22Rv1 (cell line): ENCODE measurements around the gene TMEM208.

ENCODE experiments used
- H3K27ac ChIP-seq: fragments of 450-650 bp; 2 replicates; pipeline ENCODE4 v1.5.1; 2017
- ZFX ChIP-seq: fragments of 450-650 bp; IDR thresholded peaks from 2 replicates; pipeline ENCODE4 v1.6.1; 2017; ENCODE audit warnings: antibody characterized with exemption, borderline replicate concordance
- TF ChIP-seq, protein P1 (sequence below): fragments of 450-650 bp; IDR thresholded peaks from 2 replicates; pipeline ENCODE4 v1.5.1; 2017; ENCODE audit warnings: mild to moderate bottlenecking

The TMEM208 gene

DNA sequence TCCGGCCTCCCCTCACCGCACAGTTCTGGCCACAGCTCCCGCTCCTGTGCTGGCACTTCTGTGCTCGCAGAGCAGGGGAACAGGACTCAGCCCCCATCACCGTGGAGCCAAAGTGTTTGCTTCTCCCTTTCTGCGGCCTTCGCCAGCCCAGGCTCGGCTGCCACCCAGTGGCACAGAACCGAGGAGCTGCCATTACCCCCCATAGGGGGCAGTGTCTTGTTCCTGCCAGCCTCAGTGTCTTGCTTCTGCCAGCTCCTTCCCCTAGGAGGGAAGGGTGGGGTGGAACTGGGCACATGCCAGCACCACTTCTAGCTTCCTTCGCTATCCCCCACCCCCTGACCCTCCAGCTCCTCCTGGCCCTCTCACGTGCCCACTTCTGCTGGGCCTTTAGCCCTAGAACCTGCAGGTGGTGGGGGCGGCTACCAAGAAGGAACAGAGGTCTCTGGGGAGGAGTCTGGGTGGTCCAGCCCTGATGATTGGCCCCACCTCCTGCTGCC is 28.6 kb upstream of the TMEM208 start:
- H3K27ac ChIP-seq = peak overlapping the region; percentile 92
- TF ChIP-seq, protein P1, sequence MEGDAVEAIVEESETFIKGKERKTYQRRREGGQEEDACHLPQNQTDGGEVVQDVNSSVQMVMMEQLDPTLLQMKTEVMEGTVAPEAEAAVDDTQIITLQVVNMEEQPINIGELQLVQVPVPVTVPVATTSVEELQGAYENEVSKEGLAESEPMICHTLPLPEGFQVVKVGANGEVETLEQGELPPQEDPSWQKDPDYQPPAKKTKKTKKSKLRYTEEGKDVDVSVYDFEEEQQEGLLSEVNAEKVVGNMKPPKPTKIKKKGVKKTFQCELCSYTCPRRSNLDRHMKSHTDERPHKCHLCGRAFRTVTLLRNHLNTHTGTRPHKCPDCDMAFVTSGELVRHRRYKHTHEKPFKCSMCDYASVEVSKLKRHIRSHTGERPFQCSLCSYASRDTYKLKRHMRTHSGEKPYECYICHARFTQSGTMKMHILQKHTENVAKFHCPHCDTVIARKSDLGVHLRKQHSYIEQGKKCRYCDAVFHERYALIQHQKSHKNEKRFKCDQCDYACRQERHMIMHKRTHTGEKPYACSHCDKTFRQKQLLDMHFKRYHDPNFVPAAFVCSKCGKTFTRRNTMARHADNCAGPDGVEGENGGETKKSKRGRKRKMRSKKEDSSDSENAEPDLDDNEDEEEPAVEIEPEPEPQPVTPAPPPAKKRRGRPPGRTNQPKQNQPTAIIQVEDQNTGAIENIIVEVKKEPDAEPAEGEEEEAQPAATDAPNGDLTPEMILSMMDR = peak; percentile 95
- no peak for TF ChIP-seq ZFX

DNA sequence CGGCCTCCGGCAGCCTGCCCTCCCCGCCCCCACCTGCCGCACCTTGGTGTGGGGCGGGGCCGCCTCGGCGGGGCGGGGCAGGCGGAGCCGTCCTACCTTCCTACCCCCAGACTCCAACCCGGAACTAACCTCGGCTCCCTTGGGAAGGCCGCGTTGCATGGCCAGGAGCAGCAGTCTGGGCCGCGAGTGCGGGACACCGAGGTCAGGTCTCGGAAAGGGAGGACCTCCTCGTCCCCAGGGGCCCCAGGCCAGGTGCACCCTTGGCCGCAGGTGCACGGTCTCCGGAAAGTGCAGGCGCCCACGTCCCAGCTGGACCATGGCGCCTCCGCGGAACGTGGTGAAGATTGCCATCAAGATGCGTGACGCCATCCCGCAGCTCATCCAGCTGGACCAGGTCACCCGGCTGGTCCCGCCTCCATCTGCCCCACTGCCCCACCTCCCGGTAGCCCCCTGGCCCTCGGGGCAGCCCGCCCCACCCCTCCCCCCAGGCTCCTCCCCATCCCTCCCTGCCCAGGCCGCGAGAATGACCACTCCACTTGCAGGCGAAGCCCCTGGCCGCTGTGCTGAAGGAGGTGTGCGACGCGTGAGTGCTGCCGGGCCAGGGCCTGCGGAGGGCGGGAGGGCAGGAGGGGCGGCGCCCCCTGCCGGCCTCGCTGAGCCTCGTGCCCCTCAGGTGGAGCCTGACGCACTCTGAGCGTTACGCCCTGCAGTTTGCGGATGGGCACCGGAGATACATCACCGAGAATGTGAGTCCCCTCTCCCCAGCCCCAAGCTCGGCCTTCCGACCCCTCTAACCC is 27.7 kb upstream of the TMEM208 start, which contains the start of gene ELMO3:
TSS of gene ELMO3 (plus strand) at position 121 of the 797 bp plus-strand sequence. CDS start at position 317, 196 bp downstream.
- H3K27ac ChIP-seq = peak within 1 kb of the TSS; percentile 92

DNA sequence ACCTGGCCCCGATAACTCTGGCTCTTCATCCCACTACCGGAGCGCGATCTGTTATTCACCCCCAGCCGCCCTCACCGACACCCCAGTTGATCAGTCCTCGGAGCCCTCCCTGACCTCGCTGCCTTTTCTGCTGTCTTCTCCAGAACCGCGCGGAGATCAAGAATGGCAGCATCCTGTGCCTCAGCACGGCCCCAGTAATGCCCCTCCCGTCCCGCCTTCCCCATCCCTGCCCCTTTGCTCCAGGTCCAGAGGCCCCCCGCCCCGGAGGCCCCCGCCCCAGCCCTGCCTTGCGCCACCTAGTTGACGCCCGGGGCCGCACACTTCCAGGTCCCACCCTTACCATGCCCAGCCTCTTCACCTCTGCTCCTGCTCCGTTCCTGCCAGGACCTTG is 27.1 kb upstream of the TMEM208 start:
- TF ChIP-seq, protein P1 = peak; percentile 71
- no peak for TF ChIP-seq ZFX
- H3K27ac ChIP-seq = peak overlapping the region; percentile 92

More for the DNA sequence above, 27.7 kb upstream of the TMEM208 start, which contains the start of gene ELMO3:
- TF ChIP-seq ZFX = no peak
- TF ChIP-seq, protein P1 = peak; percentile 90

DNA sequence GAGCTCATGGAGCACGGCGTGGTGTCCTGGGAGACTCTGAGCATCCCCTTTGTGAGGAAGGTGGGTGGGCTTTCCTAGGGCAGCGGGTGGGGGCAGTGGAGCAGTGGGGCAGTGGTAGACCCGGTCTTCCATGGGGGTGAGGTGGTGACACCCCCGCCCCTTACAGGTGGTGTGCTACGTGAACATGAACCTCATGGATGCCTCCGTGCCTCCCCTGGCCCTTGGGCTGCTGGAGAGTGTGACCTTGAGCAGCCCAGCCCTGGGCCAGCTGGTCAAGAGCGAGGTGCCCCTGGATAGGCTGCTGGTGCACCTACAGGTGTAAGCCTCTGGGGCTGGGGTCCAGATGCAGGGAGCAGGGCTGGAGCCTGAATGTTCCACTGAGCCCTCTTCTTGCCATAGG is 26.4 kb upstream of the TMEM208 start:
- TF ChIP-seq, protein P1 = no peak
- no peak for TF ChIP-seq ZFX
- H3K27ac ChIP-seq = peak overlapping the region; percentile 92

DNA sequence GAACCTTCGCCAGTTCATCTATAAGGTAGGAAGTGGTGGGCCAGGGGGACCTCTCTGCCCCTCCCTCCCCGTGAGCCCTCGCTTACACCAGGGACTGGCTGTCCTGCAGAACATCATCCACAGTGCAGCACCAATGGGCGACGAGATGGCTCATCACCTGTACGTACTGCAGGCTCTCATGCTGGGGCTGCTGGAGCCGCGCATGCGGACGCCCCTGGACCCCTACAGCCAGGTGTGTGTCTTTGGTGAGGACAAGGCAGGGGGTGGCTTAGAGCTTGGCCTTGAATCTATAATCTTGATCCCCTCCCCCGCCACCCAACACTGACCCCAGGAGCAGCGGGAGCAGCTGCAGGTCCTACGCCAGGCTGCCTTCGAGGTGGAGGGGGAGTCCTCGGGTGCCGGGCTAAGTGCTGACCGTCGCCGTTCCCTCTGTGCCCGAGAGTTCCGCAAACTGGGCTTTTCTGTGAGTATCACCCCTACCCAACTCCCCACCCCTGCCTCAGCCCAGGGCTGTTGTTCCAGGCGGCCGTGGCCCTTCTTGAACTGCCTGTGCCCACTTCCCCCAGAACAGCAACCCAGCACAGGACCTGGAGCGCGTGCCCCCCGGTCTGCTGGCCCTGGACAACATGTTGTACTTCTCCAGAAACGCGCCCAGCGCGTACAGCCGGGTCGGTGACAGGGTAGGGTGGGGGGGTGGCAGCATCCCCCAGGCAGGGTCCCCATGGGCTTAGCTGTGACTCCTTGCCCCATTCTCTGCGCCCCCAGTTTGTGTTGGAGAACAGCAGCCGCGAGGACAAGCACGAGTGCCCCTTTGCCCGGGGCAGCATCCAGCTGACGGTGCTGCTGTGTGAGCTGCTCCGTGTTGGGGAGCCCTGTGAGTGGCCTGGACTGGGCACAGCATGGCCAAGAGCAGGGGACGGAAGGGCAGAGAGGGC is 25.3 kb upstream of the TMEM208 start:
- no peak overlapping the region for H3K27ac ChIP-seq
- TF ChIP-seq, protein P1 = no peak
- no peak for TF ChIP-seq ZFX

DNA sequence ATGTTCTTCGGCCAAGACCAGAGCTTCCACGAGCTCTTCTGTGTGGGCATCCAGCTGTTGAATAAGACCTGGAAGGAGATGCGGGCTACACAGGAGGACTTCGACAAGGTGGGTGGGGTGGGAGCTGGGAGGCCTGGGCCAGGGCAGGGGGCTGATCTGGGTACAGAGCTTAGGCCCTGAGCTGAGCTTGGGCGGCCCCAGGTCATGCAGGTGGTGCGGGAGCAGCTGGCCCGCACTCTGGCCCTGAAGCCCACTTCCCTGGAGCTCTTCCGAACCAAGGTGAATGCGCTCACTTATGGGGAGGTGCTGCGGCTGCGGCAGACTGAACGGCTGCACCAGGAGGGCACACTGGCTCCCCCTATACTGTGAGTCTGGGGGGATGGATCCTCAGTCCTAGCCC is 24.5 kb upstream of the TMEM208 start:
- no peak for TF ChIP-seq ZFX
- TF ChIP-seq, protein P1 = no peak
- no peak overlapping the region for H3K27ac ChIP-seq
